ENCODE data around the gene INCA1. TPM values are rescaled to one million over a fixed set of nuclear protein-coding genes. Genes with fewer than 3 reads are reported as not detected.
A peak's percentile ranks its signal among the peaks of the same experiment; 100 is the strongest.
"Not testable (repeated sequence)": the region's sequence is repeated elsewhere in the genome, so short reads cannot be mapped to it uniquely, and the experiment has no call there.

INCA1 gene
- total and polyA plus RNA-seq, 8 donors = 0.28 to 2.4 (median 0.41) TPM

DNA sequence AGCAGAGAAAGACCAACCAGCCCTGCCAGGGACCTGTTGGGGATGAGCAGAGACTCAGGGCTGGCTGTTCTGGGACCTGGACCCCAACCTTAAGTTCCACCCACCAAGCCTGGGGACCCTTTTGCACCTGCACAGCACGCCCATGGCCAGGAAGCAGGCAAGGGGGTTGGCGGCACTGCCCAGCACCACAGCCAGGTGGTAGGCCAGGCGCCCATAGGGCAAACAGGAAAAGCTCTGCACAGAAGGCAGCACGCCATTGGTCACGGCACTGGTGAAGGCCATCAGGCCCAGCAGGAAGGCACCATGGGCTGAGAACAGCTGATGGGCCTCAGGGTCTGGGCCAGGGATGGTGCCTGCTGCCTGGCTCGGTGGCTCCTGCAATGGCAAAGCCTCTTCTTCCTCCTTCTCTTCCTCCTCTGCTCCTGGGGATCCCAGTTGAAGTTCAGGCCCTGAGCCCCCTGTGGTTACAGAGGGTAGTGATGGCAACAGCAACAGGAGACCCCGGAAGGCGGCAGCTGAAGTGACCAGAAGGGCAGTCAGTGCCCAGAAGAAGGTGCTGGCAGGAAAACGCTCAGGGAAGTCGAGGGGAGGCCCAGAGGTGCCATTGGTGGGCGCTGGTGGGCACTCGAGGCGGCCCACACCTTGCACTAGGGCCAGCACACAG is 36.2 kb upstream of the INCA1 start:
- no peaks in the 10 kb centered on the region for H3K36me3 ChIP-seq
- no peak overlapping the region for H3K4me3 ChIP-seq
- no peak for ATAC-seq
- no peaks in the 10 kb centered on the region for H3K27me3 ChIP-seq
- intact Hi-C loops (cut with DNase I) = no loop called here
- DNase-seq = peak in 1 of 6 donors; percentile 52
- FAIRE-seq = no peak
- H3K27ac ChIP-seq = no peak overlapping the region
- H3K9me3 ChIP-seq = no peaks in the 10 kb centered on the region
- TF ChIP-seq, protein P1, sequence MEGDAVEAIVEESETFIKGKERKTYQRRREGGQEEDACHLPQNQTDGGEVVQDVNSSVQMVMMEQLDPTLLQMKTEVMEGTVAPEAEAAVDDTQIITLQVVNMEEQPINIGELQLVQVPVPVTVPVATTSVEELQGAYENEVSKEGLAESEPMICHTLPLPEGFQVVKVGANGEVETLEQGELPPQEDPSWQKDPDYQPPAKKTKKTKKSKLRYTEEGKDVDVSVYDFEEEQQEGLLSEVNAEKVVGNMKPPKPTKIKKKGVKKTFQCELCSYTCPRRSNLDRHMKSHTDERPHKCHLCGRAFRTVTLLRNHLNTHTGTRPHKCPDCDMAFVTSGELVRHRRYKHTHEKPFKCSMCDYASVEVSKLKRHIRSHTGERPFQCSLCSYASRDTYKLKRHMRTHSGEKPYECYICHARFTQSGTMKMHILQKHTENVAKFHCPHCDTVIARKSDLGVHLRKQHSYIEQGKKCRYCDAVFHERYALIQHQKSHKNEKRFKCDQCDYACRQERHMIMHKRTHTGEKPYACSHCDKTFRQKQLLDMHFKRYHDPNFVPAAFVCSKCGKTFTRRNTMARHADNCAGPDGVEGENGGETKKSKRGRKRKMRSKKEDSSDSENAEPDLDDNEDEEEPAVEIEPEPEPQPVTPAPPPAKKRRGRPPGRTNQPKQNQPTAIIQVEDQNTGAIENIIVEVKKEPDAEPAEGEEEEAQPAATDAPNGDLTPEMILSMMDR (IDR thresholded peaks at IDR 0.05) = no peak
- H3K4me1 ChIP-seq = no peaks in the 10 kb centered on the region
- WGBS, 2 donors = 79 to 89% methylated on average over 13 of the region's 13 CpGs

DNA sequence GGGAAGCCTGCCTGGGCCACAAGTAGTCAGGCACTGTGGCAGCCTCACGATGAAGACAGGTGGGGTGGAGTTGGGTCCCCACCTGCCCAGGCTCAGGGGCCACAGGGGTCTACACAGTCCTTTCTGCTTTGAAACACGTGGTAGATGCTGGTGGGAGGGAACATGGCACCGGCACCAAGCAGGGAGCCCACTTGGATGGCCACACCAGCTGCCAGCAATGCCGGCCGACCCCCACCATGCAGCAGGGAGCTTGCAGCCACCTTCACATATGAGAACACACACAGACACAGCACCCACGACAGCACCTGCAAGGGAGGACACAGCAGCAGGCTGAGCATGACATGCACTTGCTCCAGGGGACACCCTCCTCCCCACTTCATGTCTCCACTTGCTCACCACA is 35.5 kb upstream of the INCA1 start:
- TF ChIP-seq, protein P1 (IDR thresholded peaks at IDR 0.05) = no peak
- Histone ChIP-seq H3K4me1 (no peaks in the 10 kb centered on the region), H3K27me3 (no peaks in the 10 kb centered on the region), H3K36me3 (no peaks in the 10 kb centered on the region), H3K27ac (no peak overlapping the region), H3K9me3 (no peaks in the 10 kb centered on the region), H3K4me3 (no peak overlapping the region)
- intact Hi-C loops (cut with DNase I) = no loop called here
- DNase-seq (peak in 1 of 6 donors; percentile 51), ATAC-seq (no peak), FAIRE-seq (no peak)
- WGBS, 2 donors = 77 to 85% methylated on average over 6 of the region's 6 CpGs

DNA sequence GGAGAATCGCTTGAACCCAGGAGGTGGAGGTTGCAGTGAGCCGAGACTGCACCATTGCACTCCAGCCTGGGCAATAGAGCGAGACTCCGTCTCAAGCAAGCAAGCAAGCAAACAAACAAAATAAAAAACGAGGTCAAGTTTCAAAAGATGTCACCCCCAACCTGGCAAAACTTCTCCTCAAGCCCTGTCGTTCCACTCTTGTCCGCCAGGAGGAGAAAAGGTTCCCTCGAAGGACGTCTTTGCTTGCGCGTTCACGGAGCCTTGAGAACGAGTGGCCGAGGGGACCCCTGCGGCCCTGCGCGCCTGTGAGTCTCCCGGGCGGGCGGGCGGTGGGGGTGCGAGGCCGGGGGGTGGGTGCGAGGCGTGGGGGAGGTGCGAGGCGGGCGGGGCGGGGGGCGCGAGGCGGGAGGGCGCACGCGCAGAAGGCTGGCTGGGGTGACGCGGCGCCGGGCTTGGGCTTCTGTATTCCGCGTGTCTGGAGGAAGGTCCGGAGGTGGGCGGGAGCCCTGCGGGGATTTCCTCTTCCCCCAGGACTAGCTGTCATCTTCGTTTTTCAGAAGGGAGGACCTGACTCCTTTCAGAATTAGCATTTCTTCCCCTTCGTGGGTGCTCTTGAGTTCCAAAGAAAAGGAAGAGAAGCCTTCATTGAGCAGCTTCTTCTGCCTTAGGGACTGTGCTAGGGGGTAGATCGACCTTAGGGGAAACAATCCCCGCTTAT is 34.2 kb upstream of the INCA1 start:
- intact Hi-C loops (cut with DNase I) = no loop called here
- 3% methylated on average over 48 of the region's 48 CpGs for WGBS, 2 donors
- H3K27me3 ChIP-seq = no peaks in the 10 kb centered on the region
- DNase-seq (peak; percentile 60 to 84 (median 77)), ATAC-seq (peak; percentile 67 to 89 (median 84)), FAIRE-seq (no peak)
- H3K4me3 ChIP-seq = peak overlapping the region; percentile 2 to 42 (median 24)
- H3K4me1 ChIP-seq = no peaks in the 10 kb centered on the region
- no peaks in the 10 kb centered on the region for H3K9me3 ChIP-seq
- TF ChIP-seq, protein P1 (IDR thresholded peaks at IDR 0.05) = peak; percentile 55 to 76 (median 71)
- no peaks in the 10 kb centered on the region for H3K36me3 ChIP-seq
- H3K27ac ChIP-seq = peak overlapping the region in 1 of 4 donors; percentile 44

DNA sequence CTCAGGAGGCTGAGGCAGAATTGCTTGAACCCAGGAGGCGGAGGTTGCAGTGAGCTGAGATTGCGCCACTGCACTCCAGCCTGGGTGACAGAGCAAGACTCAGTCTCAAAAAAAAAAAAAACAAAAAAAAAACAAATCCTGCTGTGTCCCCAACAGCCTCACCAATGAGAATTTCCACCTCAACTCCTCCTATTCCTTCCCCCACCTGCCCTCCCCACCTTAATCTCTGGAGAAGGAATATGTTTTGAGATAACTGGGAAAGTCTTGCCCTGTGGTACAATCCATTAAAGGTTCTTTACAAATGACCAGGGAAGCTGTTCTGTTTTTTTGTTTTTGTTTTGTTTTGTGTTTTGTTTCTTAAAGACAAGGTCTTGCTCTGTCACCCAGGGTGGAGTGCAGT is 32.8 kb upstream of the INCA1 start:
- FAIRE-seq; intact Hi-C loops (cut with DNase I): not testable (repeated sequence)

DNA sequence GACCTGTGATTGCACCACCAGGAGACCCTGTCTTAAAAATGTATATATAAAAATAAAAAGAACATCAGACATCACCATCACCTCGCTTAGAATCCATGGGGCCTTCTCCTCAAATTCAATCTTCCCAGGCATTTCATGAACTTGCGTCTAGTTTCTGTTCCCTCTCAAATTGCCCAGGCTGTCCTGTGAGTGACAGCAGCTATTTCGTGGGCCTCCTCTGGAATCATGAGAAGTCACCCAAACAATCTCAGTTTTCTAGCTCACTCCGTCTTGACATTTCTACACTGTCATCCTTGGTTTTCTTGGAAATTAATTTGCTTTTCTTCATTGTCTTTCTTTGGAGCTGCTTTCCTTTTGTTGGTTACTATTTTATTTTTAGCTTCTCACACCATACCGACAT is 30.6 kb upstream of the INCA1 start:
- H3K36me3 ChIP-seq = peaks cover 0 to 10% (median 0%) of the 10 kb centered on the region in 3 donors
- H3K9me3 ChIP-seq = no peaks in the 10 kb centered on the region
- intact Hi-C loops (cut with DNase I) = no loop called here
- FAIRE-seq (no peak), DNase-seq (no peak), ATAC-seq (no peak)
- H3K27me3 ChIP-seq = no peaks in the 10 kb centered on the region
- H3K27ac ChIP-seq = no peak overlapping the region
- no peak overlapping the region for H3K4me3 ChIP-seq
- WGBS, 2 donors = 61 to 72% methylated on average over 5 of the region's 5 CpGs
- TF ChIP-seq, protein P1 (IDR thresholded peaks at IDR 0.05) = no peak
- H3K4me1 ChIP-seq = no peaks in the 10 kb centered on the region

More for the DNA sequence above, 32.8 kb upstream of the INCA1 start:
- H3K27me3 ChIP-seq, H3K36me3 ChIP-seq, H3K4me1 ChIP-seq, ATAC-seq, H3K27ac ChIP-seq, DNase-seq, H3K9me3 ChIP-seq, H3K4me3 ChIP-seq: not testable (repeated sequence)
- 91 to 93% methylated on average over 2 of the region's 2 CpGs for WGBS, 2 donors

Measured in pancreas (tissue), 10 donors.